GM21367 (cell line): ENCODE measurements around the gene CCDC185.

Experiments used
- ATAC-seq: cut with Tn5 transposase; IDR thresholded peaks from one replicate; pipeline ENCODE4 v1.9.1; 2021; ENCODE audit not compliant: unreplicated experiment

The CCDC185 gene

DNA sequence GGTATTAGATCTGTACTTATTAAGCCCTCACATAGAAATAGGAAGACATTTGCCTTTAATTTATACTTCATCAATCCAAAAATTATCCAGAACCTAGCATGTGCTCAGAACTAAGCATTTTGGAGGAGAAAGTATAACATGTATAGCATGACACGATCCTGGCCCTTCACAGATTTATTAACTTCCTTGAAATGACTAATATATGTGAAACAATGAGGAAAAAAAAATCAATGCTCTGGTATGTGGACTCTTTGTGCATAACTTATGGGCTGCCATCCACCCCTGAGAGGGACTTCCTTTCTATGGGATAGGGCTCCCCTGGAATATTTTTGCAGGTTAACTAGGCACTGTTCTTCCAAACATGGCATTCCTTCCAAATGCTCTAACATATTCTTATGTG is 36.6 kb downstream of the CCDC185 start:
- ATAC-seq, result no peak

DNA sequence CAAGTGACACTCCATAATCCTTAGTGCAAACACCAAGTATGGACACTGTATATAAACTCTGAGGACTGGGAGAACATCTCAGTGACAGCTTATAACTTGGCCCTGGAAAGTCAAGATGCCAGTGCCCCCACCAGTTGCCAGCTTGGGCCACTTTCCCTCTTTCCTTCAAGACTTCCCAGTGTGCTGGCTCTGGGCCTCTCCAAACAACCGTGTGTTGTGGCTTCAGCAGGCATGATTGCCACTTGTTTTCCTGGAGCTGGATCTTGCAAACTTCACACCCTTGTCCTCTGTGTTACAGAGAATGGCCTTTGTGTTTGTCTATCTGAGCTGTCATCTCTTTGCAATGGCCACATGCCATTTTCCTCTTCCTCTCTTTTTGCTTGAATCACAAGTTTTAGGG is 37.0 kb downstream of the CCDC185 start:
- ATAC-seq, result no peak

DNA sequence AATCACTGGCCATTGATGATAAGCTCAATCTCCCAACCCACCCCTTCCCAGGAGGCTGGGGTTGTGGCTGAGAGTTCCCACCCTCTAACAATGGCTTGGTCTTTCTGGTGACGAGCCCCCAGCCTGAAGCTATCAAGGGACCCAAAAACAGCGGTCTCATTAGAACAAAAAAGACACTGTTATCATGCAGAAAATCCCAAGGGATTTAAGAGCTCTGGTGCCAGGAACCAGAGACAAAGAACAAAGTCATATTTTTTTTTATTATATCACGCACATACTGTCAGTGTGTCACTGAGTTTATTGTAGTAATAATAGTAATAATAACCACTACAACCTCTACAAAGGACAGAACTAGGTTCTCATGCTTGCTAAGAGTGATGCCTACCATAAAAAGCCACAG is 43.9 kb downstream of the CCDC185 start:
- no peak for ATAC-seq

DNA sequence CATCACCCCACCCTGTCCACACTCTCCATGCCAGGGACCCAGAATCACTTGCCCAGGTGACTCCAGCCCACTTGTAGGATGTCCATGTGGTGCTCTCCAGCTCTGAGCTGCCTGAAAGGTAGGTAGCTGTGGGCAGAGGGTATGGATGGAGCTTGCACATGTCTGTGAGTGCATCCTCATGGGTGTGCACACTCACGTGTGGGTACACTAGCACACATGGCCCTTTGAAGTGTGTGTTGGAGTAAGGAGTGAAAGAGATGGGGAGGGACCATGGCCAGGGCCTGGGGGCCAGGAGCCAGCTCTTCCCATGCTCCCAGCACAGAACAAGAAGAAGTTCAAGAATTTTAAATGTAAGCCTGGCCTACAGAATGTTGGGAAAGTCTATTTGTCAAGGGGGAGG is 50.2 kb downstream of the CCDC185 start:
- no peak for ATAC-seq

- no peak for ATAC-seq
Measured at GRCh38 chr1:223444411-223444810, 51.2 kb downstream of the CCDC185 start.
